Stimulated activated CD4-positive, alpha-beta T cell treated with anti-CD3 and anti-CD28 coated beads, Interleukin-4, amount 100 ng/mL, for 48 hours (primary cell): ENCODE data around the gene EMC9.

Source experiments
- DNase-seq, 2 donors: peaks; one replicate each; pipeline ENCODE4 v3.0.0-alpha.2; 2020; ENCODE audit warnings: low read depth in 2 of 2

The EMC9 gene

GRCh38 chr14:24131549-24131966 lies 9.8 kb downstream of the EMC9 start:
- DNase-seq: no peak

DNA sequence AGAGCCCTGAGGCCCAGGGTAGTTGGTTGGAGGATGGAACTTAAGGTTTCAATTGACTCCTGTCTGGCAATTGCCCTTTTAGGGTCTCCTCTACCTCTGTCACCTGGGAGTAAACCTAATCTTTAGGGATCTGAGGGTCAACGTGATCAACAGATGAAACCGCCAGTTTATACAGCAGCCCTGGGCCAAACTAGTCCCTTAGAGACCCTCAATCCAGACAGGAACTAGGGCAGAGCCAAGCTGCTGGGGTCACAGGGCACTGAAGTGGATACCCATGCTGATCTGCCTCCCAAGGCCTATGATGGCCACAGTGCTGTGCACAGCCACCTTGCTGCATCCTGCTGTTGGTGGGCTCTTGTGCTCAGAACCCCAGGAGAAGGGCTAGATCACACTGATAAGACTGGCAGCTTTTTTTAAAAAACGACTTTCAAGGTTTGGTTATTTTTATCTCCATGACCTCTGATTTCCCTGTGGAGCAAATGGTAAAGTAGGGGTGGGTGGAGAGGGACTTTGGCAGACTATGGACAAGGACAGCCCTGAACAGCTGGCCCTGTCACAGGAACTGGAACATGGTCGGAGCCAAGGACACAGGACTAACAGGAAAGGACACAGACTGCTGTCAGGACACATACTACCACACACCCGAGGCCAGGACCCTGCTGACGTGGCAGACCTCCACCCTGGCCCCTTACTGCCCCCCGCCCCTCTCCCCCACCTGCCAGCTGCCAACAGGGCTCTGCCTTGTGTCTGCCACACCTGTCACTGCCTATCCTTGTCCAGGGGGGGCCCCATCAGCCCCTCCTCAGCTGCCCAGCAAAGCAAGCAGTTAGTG lies 10.5 kb downstream of the EMC9 start:
- DNase-seq: no peak

GRCh38 chr14:24130380-24130716 lies 11.0 kb downstream of the EMC9 start, which contains the start of gene FITM1:
Gene FITM1, plus strand, starts transcription at chr14:24130659. Its CDS starts 905 bp downstream, at chr14:24131564.
- no peak for DNase-seq

GRCh38 chr14:24129410-24129998 lies 11.9 kb downstream of the EMC9 start:
- DNase-seq: no peak

DNA sequence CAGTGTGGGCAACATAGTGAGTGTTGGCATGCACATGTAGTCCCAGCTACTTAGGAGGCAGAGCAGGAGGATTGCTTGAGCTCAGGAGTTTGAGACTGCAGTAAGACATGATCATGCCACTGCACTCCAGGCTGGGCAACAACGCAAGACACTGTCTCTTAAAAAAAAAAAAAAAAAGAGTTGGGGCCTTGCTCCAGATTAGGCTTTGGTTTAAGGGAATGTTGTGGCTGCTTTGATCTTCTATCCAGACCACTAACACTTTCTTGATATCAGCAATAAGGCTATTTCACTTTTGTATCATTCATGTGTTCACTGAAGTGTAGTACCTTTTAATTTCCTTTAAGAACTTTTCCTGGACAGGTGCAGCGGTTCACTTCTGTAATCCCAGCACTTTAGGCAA lies 13.7 kb downstream of the EMC9 start:
- no peak for DNase-seq

DNA sequence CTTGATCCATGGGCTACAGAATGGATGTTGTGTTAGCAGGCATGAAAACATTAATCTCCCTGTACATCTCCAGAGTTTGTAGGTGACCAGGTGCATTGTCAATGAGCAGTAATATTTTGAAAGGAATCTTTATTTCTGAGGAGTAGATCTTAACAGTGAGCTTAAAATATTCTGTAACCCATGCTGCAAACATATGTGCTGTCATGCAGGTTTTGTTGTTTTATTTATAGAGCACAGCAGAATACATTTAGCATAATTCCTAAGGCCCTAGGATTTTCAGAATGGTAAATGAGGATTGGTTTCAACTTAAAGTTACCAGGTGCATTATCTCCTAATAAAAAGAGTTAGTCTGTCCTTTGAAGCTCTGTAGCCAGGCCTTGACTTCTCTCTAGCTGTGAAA lies 14.5 kb downstream of the EMC9 start:
- no peak for DNase-seq

DNA sequence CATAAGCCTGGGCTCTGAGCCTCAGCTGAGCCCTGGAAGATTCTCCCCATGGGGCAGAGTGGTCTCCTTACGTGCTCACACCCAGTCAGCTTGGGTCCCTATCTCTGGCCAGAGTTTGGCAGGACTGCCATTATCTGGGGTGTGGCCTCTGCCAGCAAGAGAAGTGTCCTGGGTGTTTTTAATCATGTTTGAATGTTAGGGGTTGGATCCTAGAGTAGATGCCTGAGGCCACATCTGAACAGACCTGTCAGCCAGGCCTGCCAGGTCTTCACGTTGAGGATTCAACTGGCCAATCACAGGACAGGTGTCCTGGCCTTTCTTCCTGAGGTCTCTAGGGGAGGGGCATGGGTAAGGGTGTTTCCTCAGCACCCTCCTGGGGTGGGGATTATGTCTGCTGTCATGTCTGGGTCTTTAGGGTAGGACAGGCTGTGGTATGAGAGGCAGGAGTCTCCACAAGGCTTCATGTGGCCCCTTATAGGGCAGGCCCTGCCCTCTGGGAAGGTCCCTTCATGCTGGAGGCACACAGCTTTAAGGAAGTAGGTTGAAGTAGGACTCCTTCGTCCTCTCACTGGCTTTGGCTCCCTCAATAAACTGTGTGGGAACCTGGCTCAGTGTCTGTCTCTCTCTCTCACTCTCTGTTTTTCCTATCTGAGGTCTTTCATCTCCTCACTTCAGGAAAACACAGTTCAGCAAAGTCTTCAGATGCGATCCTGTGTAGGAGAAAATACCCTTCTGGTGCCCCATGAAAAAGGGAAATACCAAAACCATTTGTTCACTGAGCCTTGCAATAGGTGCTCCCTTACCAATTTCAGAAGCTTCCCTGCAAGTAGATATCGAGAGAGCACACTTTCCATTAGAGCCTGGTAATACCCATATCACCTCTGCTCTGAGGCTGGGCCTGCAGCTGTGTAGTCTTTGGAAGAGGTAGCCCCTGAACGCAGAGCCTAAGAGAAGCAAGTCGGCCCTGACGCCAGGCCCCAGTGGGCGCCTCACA lies 17.7 kb downstream of the EMC9 start:
- DNase-seq: no peak

- DNase-seq: no peak
Measured at GRCh38 chr14:24122898-24123297, 18.5 kb downstream of the EMC9 start.

DNA sequence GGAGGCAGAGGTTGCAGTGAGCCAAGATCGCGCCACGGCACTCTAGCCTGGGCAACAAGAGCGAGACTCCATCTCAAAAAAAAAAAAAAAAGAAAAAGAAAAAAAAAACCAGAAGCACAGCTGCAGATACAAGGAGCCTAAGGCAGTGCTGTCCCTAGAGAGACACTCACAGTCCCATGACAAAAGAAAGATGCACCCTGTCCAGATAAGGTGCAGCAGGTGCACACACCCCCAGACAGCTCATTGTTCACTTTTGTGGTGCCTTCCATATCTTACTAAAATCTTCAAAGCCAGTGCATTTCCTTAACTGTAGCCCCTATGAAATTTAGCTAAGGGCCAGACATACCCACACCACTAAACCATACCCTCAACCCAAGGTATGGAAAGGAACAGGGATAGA lies 19.0 kb downstream of the EMC9 start:
- DNase-seq: no peak

- DNase-seq: no peak
Measured at GRCh38 chr14:24121210-24121609, 20.2 kb downstream of the EMC9 start.

DNA sequence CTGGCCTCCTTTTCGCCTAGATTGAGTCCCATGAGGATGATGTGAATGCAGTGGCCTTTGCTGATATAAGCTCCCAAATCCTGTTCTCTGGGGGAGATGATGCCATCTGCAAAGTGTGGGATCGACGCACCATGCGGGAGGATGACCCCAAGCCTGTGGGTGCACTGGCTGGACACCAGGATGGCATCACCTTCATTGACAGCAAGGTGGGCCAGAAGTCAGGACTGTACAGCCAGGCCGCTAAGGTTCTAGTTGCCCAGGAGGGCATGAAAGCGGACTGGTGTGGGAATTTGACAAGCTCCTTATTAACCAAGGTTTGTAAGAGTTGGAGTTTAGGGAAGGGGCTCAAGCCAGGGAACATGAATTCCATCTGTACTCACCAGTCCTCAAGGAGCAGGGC lies 21.7 kb downstream of the EMC9 start:
- no peak for DNase-seq

- no peak for DNase-seq
Measured at GRCh38 chr14:24117179-24117578, 24.2 kb downstream of the EMC9 start.

GRCh38 chr14:24116128-24116814 lies 25.1 kb downstream of the EMC9 start:
- DNase-seq: no peak

DNA sequence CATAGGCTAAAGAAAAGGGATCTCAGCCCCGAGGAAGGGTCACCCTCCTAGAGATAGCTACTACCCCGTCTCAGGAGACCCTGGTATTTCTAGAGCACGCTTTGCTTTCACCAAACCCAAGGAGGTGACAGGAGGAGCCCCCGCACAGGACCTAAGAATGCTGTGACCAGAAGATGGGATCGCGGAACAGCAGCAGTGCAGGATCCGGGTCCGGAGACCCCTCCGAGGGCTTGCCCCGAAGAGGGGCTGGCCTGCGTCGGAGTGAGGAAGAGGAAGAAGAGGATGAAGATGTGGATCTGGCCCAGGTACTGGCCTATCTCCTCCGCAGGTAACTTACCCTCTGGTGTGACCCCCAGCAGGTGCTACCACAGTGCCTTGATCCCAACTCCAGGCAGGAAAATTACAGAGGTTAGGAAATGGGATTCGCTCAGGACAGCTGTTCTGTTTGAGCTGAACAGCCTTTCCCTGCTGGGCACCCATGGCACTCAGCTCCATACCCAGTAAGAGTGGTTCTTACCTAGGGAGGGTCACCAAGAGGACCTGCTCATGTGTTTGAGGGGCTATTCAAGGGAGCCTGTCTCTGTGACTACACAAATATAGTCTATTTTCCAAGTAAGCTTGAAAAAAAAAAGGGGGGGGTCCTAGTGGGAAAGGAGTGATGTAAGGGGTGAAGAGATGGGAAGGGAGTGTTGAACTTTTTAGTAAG lies 25.8 kb downstream of the EMC9 start:
- no peak for DNase-seq

DNA sequence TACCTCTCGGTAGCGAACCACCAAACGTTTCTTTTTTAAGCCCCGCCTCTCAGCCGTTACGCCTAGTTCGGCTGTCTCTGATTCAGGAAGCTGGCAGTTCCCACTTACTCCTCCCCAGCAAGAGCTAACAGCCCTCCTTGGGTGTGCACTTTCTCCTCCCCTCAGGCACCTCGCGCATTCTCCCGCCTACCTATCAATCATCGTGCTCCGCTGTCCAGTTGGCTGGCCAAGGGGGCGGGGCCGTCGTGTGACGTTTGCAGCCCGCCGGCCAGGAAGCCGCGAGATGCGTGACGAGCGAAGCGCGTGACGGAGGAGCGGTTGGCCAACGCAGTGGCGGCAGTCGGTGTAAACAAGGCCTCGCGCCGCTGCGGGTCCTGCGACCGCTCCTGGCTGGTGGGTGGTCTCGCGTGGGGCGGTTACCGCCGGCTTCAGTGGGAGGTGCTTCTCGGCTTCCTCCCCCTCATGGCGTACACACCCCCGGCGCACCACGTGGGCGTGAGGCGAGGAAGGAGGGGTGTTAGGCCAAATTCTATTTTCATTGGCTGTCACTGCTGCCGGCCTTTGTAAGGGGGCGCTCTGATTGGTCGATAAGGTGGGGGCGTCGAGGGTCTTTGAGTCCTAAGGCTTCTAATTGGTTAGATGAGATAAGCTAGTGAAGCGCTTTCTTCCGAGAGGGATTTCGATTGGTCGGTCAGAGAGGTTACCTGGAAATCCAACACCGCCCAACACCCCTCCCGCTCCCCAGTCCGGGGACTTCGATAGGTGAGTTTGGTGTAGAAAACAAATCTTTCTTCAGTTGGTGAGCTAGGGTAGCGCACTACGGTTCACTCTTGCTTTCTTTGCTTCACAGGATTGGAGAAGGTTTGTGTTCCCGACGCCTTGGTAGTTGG lies 26.6 kb downstream of the EMC9 start, which contains the start of the genes DCAF11 and NRL:
TSS of gene DCAF11 (plus strand) at position 246 of the 890 bp plus-strand sequence. CDS start 818 bp downstream, outside the sequence.
TSS of gene NRL (minus strand) at position 418 of the 890 bp plus-strand sequence. CDS start 32,101 bp downstream, outside the sequence.
- peak; percentile 96 to 98 for DNase-seq

DNA sequence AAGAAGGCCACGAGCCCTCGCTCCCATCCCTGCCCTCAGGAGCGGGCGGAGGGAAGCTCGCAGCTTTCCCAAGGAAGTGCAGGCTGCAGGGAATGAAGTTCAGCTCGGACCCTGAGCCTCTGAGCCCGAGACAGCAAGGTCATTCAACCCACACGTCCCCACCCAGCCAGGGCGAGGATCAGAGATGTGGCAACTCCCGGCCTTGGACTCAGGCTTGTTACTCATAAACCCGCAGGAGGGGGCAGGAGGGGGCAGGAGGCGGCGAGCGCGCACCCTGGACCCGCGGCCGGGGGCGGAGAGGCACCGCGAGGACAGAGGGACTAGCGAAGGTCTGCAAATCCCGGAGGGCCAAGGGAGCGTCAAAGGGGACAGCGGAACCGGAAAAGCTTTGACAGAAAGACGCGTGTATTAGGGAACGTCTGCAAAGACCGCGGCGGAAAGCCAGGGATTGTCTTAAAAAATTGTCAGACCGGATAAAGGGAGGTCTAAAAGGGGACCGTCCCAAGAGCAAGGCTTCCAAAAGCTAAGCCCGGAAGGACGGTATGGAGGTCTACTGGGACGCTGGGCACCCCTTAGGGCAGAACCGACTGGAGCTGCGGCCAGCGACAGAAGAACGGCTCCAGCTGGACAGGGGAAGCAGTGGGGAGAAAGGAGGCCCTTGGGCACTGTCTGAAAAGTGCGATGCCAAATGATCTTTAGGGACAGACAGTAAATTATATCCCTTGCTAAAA lies 27.4 kb downstream of the EMC9 start:
- peak; percentile 72 to 80 for DNase-seq

GRCh38 chr14:24113379-24113800 lies 28.0 kb downstream of the EMC9 start:
- no peak for DNase-seq

DNA sequence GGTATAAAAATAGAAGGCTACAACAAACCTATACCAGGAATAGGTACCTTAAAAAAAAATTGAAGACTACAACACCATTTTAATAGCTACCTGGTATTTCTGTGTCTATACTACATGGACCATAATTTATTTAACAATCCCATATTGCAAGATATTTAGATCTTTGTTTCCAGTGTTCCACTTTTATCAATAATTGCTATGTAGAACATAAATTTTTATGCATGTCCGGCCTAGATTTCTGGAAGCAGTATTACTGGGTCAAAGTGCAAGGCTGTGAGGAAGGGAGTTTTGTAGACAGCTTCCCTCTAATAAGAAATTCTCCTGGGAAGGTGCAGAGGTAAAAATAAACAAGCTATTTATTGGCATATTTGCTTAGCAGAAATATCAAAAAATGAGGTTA lies 30.9 kb downstream of the EMC9 start:
- DNase-seq: no peak

DNA sequence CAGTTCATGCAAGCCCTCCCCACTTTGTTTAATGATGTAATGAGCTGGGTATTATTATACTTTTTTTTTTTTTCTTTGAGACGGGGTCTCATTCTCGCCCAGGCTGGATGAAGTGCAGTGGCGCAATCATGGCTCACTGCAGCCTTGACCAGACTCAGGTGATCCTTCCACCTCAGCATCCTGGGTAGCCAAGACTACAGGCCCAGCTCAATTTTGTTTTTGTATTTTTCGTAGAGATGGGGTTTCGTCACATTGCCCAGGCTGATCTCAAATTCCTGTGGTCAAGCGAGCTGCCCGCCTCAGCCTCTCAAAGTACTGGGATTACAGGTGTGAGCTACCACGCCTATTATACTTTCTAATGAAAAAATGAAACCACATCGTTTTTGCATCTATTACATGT lies 31.3 kb downstream of the EMC9 start:
- DNase-seq: no peak
